Femur (tissue), 1 donor: ENCODE data around the gene SCD5.
"Not testable (repeated sequence)": the region's sequence is repeated elsewhere in the genome, so short reads cannot be mapped to it uniquely, and the experiment has no call there.

ENCODE experiments used
- DNase-seq: peaks from one replicate; pipeline ENCODE4 v3.0.0-alpha.2; 2017

Gene SCD5

DNA sequence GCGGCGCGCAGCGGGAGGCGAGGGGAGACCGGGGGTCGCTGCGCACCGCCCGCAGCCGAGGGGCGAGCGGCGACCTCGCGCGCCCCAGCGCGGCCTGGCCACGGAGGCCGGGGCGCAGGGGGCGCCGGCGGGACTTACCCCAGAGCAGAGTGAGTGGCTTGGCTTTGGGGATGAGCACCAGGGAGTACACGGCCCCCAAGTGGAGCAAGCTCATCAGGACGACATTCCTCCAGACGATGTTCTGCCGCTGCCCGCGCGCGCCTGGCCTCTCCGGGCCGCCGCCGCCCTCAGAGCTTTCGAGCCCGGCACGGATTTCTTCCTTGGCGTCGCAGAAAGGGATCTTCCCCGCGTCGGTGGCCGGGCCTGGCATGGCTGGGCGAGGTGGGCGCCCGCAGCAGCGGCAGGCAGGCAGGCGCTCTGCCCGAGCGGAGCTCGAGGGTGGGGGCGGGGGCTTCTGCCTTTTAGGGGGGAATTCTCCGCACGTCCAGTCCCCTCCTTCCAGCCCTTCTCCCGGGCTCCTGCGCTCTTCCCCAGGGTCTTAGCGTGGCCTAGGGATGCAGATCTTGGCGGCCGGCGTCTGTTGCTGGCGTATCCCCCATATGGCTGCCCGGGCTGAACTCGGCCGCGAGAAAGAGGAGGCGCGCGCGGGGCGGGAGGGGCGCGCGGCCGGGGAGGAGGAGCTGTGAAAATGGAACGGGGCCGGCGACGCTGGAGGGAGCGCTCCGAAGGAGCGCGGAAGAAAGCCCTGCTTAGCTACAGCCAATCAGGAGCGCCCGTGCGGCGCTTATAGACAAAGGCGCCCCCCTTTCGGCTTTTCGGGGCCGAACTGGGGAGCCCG is at the start of gene SCD5:
Gene SCD5, minus strand, starts transcription at position 629 of the 838 bp plus-strand sequence. Its CDS starts 259 bp downstream, at position 370.
- DNase-seq = peak; percentile 89

- DNase-seq = no peak
Measured at GRCh38 chr4:82842593-82842992, 44.0 kb upstream of the SCD5 start.

DNA sequence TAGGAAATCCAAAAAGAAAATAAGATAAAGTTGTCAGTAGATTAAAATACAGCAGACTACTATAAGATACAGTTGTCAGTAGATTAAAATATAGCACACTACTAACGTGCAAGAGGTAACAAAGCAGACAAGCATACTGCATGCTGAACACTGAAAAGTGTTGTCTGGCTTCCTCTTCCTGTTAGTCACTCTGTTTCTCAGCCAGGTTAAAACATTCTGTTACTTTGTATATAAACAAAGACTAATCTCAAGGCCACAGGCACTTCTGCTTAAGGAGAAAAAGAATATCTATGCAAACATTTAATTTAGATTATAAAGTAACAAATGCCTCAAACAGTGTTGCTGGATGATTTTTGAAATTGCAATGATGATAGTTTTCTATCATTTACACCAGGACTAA is 41.0 kb upstream of the SCD5 start:
- no peak for DNase-seq

DNA sequence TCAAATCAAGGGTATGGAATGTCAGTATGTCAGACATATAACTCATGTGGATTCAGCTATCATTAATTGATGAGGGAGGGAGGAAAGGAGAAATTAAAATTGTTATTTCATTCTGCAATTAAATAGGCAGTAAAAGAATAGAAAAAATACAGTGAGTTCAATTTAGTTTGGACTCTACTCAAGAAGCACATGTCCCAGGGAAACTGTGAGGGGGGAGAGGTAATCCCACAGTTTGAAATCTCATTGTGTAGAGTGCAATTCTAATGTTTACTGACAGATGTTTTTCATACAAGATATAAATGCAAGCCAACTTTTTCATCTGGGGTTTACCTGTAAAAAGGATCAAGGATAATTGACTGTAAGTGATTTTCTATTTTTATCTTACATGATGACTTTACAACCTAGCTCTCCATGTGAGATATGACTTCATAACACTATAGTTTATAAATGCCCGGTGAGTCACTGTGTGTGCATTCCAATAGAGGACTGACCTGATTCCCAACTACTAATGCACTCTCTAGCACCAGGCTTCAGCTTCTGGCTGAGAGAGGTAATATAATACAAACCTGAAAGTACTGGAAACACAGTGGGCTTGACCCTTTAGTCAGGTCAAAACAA is 35.2 kb upstream of the SCD5 start:
- no peak for DNase-seq

DNA sequence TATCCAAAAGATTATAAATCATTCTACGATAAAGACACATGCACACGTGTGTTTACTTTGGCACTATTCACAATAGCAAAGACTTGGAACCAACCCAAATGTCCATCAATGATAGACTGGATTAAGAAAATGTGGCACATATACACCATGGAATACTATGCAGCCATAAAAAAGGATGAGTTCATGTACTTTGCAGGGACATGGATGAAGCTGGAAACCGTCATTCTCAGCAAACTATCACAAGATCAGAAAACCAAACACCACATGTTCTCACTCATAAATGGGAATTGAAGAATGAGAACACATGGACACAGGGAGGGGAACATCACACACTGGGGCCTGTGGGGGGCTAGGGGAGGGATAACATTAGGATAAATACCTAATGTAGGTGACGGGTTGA is 34.5 kb upstream of the SCD5 start:
- not testable (repeated sequence) for DNase-seq

- no peak for DNase-seq
Measured at GRCh38 chr4:82825425-82825824, 26.8 kb upstream of the SCD5 start.

DNA sequence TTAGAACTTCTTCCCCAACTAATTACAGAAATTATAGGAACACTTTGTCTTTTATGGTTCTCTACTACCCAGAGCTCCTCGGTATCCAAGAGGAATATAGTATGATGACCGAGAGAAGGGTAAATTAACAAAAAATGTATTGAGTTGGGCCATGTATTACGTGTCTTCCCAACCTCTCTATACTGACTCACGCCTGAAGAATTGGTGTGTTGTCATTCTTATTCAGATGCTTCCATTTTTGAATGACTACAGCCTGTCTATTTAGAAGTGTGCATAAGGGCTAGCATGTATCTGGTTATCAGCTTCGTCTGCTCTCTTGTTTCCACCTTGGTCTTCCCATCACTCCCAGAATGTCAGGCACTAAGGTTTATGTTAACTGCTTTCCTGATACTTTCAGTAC is 24.5 kb upstream of the SCD5 start:
- DNase-seq = no peak

DNA sequence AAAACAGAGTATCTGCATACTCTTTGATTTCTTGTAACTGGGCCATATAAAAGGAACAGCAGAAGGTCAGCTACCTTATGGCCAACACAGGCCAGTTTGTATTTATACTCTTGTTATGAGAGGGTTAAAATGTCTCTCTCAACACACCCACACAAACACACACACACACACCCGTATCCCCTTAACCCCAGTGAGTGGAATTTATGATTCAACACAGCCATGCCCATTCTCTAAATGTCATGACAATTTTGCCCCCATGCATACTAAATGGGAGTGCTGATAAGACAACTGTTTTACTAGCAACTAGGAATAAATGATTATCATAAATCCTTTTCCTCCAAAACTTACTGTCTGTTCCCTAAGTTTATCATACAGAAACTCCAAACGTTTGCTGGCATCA is 22.1 kb upstream of the SCD5 start:
- no peak for DNase-seq

- DNase-seq = no peak
Measured at GRCh38 chr4:82818664-82819662, 20.4 kb upstream of the SCD5 start.

DNA sequence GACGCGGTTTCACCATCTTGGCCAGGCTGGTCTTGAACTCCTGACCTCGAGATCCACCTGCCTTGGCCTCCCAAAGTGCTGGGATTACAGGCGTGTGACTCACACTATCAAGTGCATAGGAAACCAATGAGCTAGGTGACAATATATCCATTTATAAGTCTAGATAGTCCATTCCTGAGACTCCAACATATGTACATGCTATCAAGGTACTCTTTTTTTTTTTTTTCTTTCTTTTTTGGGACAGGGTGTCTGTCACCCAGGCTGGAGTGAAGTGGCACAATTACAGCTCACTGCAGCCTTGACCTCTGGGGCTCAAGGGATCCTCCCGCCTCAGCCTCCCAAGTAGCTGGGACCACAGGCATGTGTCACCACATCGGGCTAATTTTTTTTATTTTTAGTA is 18.3 kb upstream of the SCD5 start:
- not testable (repeated sequence) for DNase-seq

DNA sequence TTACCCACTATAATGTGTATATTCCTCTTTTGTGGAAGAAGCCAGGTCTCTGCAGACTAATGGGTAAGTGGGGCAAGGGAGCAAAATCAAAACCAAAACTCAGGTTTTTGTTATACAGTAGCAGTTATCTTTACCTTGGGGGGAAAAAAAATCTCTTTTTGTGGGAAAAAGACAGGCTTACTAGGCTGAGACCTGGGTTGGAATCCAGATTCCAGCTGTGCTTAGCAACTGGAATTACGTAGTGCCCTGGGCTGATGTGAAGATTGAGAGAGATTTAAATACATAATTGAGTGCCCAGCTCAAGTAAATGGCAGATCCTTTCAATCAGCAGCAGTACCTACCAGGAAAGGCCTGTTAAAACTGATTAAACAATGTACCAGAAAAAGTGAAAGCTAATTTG is 15.4 kb upstream of the SCD5 start:
- DNase-seq = no peak

DNA sequence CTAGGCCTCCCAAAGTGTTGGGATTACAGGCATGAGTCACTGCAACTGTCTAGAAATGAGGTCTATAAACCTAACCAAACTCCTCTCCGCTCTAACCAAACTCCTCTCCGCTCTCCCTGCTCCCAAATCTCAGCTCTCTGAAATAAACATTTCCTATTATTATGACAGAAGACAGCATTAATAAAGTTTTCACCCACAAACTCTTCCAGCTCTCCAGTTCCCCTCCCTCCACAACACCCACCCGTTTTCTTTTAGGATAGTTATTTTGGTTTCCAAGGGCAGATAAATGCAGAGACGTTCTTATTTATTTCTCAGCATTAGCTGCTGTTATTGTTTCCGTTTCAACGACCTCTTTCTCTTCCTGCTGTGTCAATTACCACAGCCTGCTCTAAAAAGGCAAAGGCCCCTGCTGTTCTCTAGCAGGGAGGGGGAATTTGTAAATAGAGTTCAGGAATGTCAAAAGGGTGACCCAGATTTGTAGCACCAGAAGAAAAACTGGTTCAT is 13.3 kb upstream of the SCD5 start:
- no peak for DNase-seq

DNA sequence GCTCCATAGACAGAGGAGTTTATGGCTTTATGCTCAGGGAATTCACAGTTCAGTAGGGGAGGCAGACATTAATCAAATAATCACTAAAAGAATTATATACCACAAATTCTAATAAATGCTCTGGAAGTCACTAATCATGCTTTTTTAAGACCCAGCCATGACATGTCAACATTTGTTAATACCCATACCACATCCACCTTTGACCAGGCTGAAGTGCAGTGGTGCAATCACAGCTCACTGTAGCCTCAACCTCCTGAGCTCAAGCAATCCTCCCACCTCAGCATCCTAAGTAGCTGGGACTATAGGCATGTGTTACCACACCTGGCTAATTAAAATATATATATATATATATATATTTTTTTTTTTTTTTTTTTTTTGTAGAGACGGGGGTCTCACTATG is 12.8 kb upstream of the SCD5 start:
- DNase-seq = no peak

GRCh38 chr4:82810176-82810575 is 11.6 kb upstream of the SCD5 start:
- no peak for DNase-seq

- no peak for DNase-seq
Measured at GRCh38 chr4:82809619-82810018, 11.0 kb upstream of the SCD5 start.

GRCh38 chr4:82803746-82804145 is 5.2 kb upstream of the SCD5 start:
- no peak for DNase-seq

- DNase-seq = no peak
Measured at GRCh38 chr4:82802911-82803310, 4.3 kb upstream of the SCD5 start.

DNA sequence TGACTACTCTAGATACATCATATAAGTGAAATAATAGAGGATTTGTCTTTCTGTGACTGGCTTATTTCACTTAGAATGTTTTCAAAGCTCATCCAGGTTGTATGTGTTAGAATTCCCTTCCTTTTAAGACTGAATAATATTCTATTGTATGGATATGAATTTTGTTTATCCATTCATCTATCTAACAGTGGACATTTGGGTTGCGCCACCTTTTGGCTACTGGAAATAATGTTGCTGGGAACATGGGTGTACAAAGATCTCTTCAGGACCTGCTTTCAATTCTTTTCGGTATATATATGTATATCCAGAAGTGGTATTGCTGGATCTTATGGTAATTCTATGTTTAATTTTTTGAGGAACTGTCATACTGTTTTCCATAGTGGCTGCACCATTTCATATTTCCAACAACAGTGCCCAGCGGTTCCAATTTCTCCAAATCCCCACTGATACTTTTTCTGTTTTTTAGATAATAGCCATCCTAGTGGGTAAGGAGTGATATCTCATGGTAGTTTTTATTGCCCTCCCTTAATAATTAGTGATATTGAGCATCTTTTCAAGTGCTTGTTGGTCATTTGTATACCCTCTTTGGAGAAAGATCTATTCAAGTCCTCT is 3.4 kb upstream of the SCD5 start:
- peak; percentile 49 for DNase-seq

GRCh38 chr4:82799006-82799881 is 648 bp upstream of the SCD5 start:
- peak; percentile 32 for DNase-seq

DNA sequence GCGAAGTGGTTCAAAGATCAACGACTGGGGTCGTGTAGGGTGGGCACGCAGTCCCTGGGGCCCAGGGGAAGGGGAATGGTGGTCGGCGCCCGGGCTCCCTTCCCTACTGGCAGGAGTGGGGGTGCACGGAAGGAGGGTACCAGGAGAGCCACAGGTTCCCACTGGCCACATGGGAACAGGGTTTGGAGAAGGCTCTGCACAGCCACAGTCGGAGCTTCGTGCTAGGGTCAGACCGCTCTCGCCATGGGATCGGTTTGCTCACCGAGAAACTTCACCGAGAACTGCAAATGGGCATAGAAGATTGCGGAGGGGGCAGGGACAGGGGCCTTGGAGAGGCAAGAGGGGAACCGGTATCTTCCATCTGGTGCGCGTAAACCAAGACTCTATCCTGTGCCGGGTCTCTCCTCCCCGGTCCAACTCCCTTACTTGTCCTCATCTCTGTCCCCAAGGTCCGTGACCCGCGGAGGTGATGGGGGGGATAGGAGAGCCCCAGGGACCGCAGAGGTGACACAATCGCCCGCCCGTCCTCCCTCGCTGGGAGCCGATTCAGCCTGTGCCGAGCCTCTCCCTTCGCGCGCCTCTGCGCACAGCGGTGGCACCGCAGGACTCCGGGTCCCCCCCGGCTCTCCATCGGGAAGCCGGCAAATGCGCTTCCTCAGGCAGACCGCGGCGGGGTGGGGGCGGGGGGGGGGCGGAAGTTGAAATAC is 1.0 kb downstream of the SCD5 start:
- peak; percentile 41 for DNase-seq

- no peak for DNase-seq
Measured at GRCh38 chr4:82797040-82797404, 1.6 kb downstream of the SCD5 start.
